SJSA1 (cell line): ENCODE results near the gene SUN1. TPM values are rescaled to one million over a fixed set of nuclear protein-coding genes. Genes with fewer than 3 reads are reported as not detected.

ENCODE experiments used
- DNase-seq, 2 experiments: peaks; one replicate each; pipeline ENCODE4 v3.0.0-alpha.2; 2015 to 2020; ENCODE audit warnings: low spot score in 2 of 2, low read depth in 1 of 2
- H3K27ac ChIP-seq: fragments of 250-450 bp; sonication (Bioruptor Pico); 2 replicates; pipeline ENCODE4 v1.5.1; 2020; ENCODE audit warnings: mild to moderate bottlenecking, moderate library complexity
- H3K27me3 ChIP-seq: fragments of 250-450 bp; sonication (Bioruptor Pico); replicated peaks from 2 replicates; pipeline ENCODE4 v1.5.1; 2020; ENCODE audit warnings: mild to moderate bottlenecking, moderate library complexity
- H3K36me3 ChIP-seq: fragments of 250-450 bp; sonication (Bioruptor Pico); 2 replicates; pipeline ENCODE4 v1.5.1; 2020; ENCODE audit warnings: mild to moderate bottlenecking
- H3K4me1 ChIP-seq: fragments of 250-450 bp; sonication (Bioruptor Pico); replicated peaks from 2 replicates; pipeline ENCODE4 v1.6.1; 2021; ENCODE audit warnings: mild to moderate bottlenecking
- H3K4me3 ChIP-seq: fragments of 250-450 bp; sonication (Bioruptor Pico); 2 replicates; pipeline ENCODE4 v1.5.1; 2020; ENCODE audit warnings: mild to moderate bottlenecking
- H3K9me3 ChIP-seq: fragments of 250-450 bp; sonication (Bioruptor Pico); replicated peaks from 2 replicates; pipeline ENCODE4 v1.5.1; 2020; ENCODE audit warnings: mild to moderate bottlenecking
- total RNA-seq: library from RNA; depleted of rRNA; stranded (reverse); fragments of >200 nt; shearing (Covaris generic); gene quantifications from 2 replicates; pipeline ENCODE4 v1.2.3, GENCODE V29; 2014

Gene SUN1
- total RNA-seq, 1 experiment from 2014 or later, result 115 TPM

DNA sequence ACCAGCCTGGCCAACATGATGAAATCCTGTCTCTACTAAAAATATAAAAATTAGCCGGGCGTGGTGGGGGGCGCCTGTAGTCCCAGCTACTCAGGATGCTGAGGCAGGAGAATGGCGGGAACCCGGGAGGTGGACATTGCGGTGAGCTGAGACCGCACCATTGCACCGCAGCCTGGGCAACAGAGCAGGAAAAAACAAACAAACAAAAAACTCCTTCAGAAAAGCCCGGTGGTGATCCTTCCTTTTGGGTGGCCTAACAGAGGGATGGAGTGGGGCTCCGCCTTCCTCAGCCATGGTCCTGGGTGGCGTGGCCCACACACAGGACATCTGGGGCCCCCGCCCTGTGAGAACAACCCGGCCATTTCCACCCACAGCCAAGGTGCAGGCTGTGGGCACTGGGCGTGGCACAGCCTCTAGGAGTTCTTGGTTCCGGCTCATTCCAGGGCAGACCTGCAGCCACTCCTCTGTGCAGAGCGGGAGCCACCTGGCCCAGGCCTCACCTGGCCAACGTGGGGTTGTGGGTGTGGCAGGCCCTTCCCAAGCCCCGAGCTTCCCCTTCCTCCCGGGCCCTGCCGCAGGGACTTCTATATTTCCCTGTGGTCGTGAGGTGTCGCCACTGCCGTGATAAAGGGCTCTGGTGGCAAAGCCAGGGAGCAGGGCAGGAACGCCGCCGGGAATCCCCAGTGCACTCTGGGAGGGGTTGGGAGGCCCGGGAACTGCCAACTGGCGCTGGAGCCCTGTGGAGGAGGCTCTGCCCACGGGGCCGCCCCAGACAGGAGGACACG lies 81.7 kb downstream of the SUN1 start:
- Histone ChIP-seq H3K27me3 (0 out of 2 replicates have a peak, but pooled peaks cover 3% of the 10 kb centered on the region), H3K27ac (no peak overlapping the region), H3K4me1 (peaks cover 20% of the 10 kb centered on the region), H3K36me3 (no peaks in the 10 kb centered on the region), H3K9me3 (no peaks in the 10 kb centered on the region; the same call in 1 of the 2 replicates), H3K4me3 (no peak overlapping the region)
- peak; percentile 52 to 63 for DNase-seq

DNA sequence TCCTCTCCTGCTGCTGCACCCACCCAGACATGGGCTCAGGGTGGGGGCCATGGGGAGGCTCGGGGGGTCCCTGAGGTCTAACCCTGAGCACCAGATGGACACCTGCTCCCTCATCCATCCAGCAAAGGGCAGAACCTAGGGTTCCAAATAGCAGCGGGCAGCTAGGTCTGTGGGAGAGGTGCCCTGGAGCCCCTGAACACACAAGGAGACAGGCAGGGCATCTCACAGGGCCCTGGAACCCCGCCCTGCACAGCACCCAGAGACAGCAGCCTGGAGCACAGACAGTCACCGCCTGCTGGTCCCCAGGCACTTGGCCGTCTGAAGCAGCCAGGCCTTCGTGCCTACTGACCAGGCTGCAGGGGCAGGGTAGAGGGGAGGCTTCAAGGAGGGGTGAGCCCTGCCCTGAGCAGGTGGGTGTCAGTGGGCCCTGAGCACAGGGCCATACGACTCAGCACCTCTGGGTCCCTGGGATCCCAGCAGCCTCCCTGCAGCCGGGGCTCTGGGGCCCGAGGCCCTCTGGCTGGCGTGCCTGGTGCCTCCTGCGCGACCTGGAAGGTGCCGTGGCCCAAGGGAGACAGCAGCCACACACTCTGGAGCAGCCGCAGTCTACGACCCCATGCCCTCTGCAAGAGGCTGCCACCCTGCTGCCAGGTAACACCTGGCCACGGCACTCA lies 82.4 kb downstream of the SUN1 start:
- Histone ChIP-seq H3K27ac (no peak overlapping the region), H3K4me3 (no peak overlapping the region), H3K9me3 (no peaks in the 10 kb centered on the region; the same call in 1 of the 2 replicates), H3K36me3 (no peaks in the 10 kb centered on the region), H3K4me1 (peaks cover 16% of the 10 kb centered on the region), H3K27me3 (0 out of 2 replicates have a peak, but pooled peaks cover 3% of the 10 kb centered on the region)
- DNase-seq, result no peak

DNA sequence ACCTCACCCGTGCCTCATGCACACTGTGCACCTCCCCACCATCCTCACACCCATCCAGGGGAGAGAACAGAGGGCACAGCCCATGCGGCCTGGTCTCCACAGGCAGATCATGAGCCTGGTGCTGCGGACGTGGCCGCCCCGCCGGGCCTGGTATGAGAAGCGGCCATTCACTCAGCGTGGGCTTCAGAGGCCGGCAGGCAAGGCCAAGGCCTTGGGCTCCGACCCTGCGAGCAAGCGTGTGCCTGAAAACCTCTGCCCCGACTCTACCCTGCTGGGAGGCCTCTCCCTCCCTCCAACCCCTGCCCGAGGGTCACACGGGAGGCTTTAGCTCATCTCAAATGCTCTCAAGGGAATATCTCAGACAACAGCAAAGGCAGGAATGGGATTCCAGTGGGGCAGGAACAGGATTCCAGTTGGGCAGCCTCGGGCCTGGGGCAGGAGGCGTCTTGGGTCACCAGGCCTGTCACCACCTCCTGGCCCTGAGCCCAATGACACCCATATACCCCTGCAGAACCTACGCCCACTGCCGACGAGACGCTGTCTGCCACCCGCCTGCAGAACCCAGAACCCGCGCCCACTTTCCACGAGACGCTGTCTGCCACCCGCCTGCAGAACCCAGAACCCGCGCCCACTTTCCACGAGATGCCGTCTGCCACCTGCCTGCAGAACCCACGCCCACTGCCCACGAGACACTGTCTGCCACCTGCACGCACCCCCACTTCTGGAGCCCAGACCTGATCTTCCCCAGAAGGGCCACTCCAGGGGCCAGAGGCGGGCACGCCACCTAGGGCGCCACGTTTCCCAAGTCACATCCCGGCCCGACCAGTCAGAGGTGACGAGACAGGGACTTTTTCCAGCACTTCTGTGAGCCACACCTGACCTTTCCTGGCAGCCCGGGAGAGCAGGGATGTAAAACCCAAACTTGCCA lies 83.3 kb downstream of the SUN1 start:
- no peak for DNase-seq
- no peaks in the 10 kb centered on the region for H3K36me3 ChIP-seq
- H3K4me1 ChIP-seq, result peaks cover 14% of the 10 kb centered on the region
- H3K9me3 ChIP-seq, result no peaks in the 10 kb centered on the region
- H3K27ac ChIP-seq, result no peak overlapping the region
- H3K27me3 ChIP-seq, result 0 out of 2 replicates have a peak, but pooled peaks cover 3% of the 10 kb centered on the region
- H3K4me3 ChIP-seq, result no peak overlapping the region

DNA sequence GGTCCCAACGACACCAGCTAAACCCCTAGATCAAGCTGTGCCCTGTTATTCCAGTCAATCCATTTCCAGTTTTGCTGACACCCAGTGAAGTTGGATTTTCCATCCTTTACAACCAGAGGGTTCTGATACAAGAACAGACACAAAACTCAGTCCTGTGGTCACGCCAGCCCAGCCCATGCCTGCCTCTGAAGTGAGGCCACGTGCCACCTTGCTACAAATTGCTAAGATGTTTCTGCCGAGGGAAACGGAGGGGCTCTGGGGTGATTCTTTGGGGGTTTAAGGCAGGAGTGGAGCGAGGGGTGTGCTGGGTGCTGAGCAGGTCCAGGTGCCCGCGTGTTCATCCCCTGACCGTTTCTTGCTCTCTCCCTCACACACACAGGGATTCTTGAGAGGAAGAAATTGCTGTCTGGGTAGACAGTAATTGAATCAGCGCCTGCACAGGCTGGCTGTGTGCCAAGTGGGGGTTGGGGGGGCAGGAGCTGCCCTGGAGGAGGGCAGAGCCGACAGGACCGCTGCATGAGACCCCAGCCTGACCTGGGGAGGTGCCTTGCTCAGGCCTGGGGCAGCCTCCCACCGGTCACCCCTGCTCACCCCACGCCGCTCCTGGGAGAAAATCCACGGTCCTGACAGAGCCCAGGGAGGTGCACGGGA lies 84.1 kb downstream of the SUN1 start:
- Histone ChIP-seq H3K4me1 (peaks cover 14% of the 10 kb centered on the region), H3K27ac (no peak overlapping the region), H3K4me3 (no peak overlapping the region), H3K9me3 (no peaks in the 10 kb centered on the region), H3K36me3 (no peaks in the 10 kb centered on the region), H3K27me3 (0 out of 2 replicates have a peak, but pooled peaks cover 3% of the 10 kb centered on the region)
- no peak for DNase-seq

DNA sequence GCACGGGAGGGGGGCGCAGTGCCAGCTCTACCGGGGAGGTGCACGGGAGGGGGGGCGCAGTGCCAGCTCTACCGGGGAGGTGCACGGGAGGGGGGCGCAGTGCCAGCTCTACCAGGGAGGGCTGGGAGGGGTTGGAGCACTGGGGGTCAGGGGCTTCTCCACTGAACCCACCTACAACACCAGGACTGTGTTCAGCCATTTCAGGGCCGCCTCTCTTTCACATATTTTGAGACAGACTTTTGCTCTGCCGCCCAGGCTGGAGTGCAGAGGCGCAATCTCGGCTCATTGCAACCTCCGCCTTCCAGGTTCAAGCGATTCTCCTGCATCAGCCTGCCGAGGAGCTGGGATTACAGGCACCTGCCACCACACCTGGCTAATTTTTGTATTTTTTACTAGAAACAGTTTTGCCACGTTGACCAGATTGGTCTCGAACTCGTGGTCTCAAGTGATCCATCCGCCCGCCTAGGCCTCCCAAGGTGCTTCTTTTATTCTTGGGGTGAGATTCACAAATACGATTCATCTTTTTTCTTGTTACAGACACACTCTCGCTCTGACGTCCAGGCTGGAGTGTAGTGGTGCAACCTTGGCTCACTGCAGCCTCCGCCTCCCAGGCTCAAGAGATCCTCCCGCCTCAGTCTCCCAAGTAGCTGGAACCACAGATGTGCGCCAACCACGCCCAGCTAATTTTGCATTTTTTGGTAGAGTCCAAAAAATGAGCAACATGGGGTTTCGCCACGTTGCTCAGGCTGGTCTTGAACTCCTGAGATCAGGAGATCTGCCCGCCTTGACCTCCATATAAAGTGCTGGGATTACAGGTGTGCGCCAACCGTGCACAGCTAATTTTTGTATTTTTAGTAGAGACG lies 85.2 kb downstream of the SUN1 start:
- Histone ChIP-seq H3K9me3 (no peaks in the 10 kb centered on the region), H3K27ac (no peak overlapping the region), H3K4me3 (no peak overlapping the region), H3K4me1 (peaks cover 14% of the 10 kb centered on the region), H3K27me3 (0 out of 2 replicates have a peak, but pooled peaks cover 3% of the 10 kb centered on the region), H3K36me3 (no peaks in the 10 kb centered on the region)
- no peak for DNase-seq

DNA sequence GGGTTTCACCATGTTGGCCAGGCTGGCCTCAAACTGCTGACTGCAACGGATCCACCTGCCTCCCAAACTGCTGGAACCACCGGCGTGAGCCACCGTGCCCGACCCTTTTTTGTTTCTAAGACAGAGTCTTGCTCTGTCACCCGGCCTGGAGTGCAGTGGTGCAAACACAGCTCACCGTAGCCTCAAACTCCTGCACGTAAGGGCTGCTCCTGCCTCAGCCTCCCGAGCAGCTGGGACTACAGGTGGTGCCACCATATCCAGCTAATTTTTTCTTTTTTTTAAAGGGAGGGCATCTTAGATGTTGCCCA lies 85.8 kb downstream of the SUN1 start:
- Histone ChIP-seq H3K36me3 (no peaks in the 10 kb centered on the region), H3K4me3 (no peak overlapping the region), H3K4me1 (peaks cover 17% of the 10 kb centered on the region), H3K27ac (no peak overlapping the region), H3K9me3 (no peaks in the 10 kb centered on the region), H3K27me3 (0 out of 2 replicates have a peak, but pooled peaks cover 3% of the 10 kb centered on the region)
- DNase-seq, result no peak

DNA sequence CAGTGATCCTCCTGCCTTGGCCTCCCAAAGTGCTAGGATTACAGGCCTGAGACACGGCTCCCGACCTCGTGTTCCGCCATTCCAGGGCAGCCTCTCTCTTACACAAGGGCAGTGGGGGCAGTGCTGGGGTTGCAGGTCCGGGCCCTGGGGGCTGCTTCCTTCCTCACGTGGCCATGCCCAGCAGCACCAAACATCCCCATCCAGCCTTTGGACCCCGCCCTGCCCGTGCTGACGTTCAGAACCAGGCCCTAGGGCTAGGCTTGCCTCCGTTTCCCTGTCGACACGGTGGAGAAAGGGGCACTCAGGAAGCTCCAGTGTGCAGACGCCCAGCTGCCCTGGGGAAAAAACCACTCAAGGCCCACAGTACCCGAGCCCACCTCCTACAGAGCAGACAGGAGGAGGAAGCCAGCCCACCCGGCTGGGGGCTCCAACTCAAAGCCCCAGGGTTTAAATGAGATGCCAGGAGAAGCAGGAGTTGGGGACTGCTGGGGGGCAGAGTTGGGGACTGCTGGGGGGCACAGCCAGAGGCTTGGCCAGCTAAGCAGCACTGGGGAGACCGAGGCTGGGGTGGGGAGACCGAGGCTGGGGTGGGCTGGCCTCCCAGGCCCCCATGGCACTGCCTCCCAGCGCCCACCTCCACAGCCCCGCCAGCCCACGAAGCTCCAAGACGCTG lies 86.3 kb downstream of the SUN1 start:
- Histone ChIP-seq H3K4me3 (no peak overlapping the region), H3K36me3 (no peaks in the 10 kb centered on the region), H3K27me3 (0 out of 2 replicates have a peak, but pooled peaks cover 3% of the 10 kb centered on the region), H3K4me1 (peaks cover 20% of the 10 kb centered on the region), H3K27ac (no peak overlapping the region), H3K9me3 (no peaks in the 10 kb centered on the region)
- peak in 1 of 2 experiments; percentile 30 for DNase-seq

DNA sequence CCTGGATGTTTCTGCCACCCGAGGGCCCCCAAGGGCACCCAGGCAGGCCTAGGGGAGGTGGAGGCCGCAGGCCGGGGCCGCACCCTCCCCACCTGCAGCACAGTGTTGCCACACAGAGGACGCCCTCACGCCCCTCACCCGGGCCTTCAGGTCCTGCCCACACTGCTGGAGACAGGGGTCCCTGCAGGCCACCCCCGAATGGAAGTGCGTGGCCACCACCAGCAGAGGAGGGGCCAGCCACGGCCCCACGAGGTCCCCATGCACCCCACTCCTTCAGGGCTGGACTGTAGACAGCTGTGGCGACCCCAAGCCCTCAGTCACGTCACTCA lies 86.8 kb downstream of the SUN1 start:
- no peak overlapping the region for H3K27ac ChIP-seq
- no peak overlapping the region for H3K4me3 ChIP-seq
- H3K9me3 ChIP-seq, result no peaks in the 10 kb centered on the region
- H3K4me1 ChIP-seq, result peaks cover 16% of the 10 kb centered on the region
- peak in 1 of 2 experiments; percentile 30 for DNase-seq
- no peaks in the 10 kb centered on the region for H3K36me3 ChIP-seq
- 0 out of 2 replicates have a peak, but pooled peaks cover 3% of the 10 kb centered on the region for H3K27me3 ChIP-seq

DNA sequence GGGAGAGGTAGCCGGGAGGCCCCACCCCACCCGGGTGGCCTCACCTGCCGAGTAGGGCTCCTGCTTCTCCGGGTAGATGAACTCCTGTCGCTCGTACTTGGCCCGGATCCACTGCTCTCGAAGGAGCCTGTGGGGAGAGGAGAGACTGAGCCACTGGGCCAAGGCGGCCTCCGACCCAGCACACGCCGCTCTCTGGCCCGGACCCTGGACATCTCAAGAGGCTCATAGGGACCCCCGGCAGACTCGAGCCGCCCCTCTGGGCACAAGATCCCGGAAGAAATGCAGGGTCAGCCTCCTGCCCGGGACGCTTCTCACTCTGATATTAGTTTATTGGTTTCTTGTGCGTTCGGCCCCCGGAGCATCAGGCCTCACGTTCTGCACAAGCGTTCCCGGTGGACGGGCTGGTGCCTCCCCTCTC lies 87.7 kb downstream of the SUN1 start:
- Histone ChIP-seq H3K36me3 (no peaks in the 10 kb centered on the region), H3K9me3 (no peaks in the 10 kb centered on the region), H3K27ac (no peak overlapping the region), H3K27me3 (0 out of 2 replicates have a peak, but pooled peaks cover 3% of the 10 kb centered on the region), H3K4me1 (peaks cover 9% of the 10 kb centered on the region), H3K4me3 (no peak overlapping the region)
- DNase-seq, result peak in 1 of 2 experiments; percentile 29

DNA sequence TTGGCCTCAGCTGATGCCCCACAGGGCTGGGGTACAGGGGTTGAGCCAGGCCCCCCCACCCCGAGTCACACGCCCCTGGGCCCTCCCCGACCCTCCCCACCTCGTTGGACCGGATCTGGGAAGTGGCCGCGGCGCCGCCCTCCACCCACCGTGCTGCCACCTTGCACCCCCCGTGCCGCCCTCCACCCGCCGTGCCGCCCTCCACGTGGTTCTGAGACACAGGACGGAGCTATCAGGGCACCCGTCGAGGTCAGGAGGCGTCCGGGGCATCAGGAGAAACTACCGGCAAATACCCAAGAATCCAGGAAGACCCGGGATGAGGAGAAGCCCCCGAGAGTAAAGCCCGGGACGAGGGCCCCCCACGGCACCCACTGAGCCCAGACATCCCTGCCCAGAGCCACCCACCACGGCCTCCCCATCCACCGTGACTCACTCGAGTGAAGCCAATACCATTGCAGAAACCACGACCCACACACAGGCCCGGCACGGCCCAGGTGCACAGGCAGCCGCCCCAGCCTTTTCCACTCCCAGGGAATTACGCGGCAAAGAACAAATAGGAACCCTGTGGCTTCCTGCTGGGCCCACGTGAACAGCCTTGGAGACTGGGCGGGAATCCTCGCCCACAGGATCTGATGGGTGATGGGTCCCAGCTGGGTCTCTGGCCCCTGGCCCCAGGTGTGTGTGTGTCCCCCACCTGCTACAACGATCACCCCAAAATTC lies 88.2 kb downstream of the SUN1 start:
- no peaks in the 10 kb centered on the region for H3K9me3 ChIP-seq
- 0 out of 2 replicates have a peak, but pooled peaks cover 3% of the 10 kb centered on the region for H3K27me3 ChIP-seq
- no peaks in the 10 kb centered on the region for H3K36me3 ChIP-seq
- H3K27ac ChIP-seq, result no peak overlapping the region
- DNase-seq, result peak in 1 of 2 experiments; percentile 33
- peaks cover 9% of the 10 kb centered on the region for H3K4me1 ChIP-seq
- no peak overlapping the region for H3K4me3 ChIP-seq

DNA sequence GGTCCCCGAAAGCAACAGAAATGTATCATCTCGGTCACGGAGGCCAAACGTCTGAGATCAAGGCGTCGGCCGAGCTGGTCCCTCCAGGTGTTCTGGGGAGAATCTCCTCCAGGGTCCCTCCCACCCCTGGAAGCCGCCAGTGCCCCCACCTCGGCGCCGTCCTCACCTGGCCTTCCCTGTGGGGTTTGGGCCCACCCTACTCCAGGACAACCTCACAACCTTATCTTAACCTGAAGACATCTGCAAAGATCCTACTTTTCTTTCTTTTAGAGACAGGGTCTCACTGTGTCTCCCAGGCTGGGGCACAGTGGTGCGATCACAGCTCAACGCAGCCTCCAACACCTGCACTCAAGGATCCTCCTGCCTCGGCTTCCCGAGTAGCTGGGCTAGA lies 88.8 kb downstream of the SUN1 start:
- Histone ChIP-seq H3K4me3 (no peak overlapping the region), H3K4me1 (peaks cover 9% of the 10 kb centered on the region), H3K36me3 (no peaks in the 10 kb centered on the region), H3K9me3 (no peaks in the 10 kb centered on the region), H3K27ac (no peak overlapping the region), H3K27me3 (0 out of 2 replicates have a peak, but pooled peaks cover 3% of the 10 kb centered on the region)
- DNase-seq, result peak in 1 of 2 experiments; percentile 30
